Activated CD8-positive, alpha-beta memory T cell treated with anti-CD3 and anti-CD28 coated beads for 48 hours (primary cell): Measurements from ENCODE around the gene TIMD4.
"Not testable (repeated sequence)": the region's sequence is repeated elsewhere in the genome, so short reads cannot be mapped to it uniquely, and the experiment has no call there.

ENCODE experiments used
- DNase-seq, 3 experiments: peaks; one replicate each; pipeline ENCODE4 v3.0.0-alpha.2; 2020; ENCODE audit warnings: low read depth in 2 of 3, low spot score in 2 of 3

TIMD4 gene

DNA sequence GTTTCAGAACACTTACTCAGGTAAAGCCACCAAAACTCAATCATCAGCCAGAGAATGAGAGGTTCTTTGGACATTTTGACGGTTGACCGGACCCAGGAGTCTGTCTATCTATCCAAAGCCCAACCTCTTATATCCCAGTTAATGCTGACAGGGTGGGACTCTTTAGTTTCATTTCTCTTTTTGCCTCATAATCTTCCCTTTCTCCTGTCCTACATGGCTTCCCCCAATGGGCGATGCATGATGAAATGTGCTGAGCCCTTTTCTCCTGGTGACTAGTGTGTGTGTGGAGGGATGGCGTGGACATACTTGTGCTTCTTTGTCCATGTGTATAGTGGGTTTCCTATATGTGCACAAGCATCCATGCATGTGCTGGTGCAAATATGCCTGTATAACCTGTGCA lies at the start of gene TIMD4:
TSS of gene TIMD4 (minus strand) at position 102 of the 400 bp plus-strand sequence. CDS start at position 74, 28 bp downstream.
- DNase-seq = no peak

DNA sequence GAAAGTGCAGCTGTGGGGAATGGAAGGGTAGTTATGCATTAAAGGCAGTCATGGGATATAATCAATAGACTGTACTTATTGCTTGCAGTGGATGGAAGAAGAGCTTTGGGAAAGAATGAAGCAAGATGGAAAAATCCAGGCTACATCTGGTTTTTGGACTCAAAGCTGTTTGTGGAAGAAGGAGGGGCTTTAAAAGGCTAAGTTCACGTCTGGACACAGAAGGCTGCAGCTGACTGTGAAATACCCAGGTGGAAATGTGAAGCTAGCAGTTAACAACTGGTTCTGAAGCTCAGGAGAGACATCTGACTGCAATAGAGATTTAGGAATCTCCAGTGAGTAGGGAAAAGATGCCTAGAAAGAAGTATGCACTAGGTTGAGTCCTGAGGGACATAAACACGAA lies 43.2 kb upstream of the TIMD4 start:
- no peak for DNase-seq

DNA sequence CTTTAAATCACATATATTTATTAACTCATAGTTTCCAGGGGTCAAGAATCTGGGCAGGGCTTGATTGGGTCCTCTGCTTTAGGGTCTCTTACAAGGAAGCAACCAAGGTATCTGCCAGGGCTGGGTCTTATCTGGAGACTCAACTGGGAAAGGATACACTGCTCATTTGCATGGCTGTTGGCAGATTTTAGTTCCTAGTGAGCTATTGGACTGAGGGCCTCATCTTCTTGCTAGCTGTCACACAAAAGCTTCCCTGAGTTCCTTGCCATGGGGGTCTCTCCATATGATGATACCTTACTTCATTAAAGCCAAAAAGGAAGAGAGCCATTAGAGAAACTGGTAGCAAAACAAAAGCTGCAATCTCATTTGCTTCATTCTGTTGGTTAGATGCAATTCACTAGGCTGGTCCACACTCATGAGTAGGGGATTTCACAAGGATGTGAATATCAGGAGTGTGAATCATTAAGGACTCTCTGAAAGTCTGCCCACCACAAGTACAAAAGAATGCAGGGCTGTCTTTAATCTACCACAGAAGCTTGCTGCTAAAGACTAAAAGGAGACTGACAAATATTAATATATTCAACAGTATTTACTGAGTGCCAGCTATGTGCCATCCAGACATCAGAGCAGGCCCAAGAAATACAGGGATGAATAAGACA lies 42.0 kb upstream of the TIMD4 start:
- no peak for DNase-seq

DNA sequence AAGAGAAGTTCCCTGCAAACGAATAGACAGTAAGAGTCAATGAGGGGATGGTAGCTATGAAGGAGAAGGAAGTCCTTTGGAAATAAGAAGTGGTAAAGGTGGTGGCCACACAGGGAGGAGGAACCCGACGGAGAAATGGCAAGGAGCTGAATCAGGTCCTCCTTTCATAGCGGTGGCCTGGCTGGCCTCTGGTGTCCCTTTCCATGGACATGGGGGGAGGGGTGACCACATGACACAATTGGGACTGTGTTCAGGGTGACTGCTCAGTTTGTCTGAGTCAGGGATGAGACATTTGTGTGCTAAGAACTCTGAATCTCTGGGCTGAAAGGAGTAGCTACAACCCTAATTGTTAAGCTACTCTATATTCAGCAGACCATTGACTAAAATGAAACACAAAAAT lies 28.7 kb upstream of the TIMD4 start:
- no peak for DNase-seq

DNA sequence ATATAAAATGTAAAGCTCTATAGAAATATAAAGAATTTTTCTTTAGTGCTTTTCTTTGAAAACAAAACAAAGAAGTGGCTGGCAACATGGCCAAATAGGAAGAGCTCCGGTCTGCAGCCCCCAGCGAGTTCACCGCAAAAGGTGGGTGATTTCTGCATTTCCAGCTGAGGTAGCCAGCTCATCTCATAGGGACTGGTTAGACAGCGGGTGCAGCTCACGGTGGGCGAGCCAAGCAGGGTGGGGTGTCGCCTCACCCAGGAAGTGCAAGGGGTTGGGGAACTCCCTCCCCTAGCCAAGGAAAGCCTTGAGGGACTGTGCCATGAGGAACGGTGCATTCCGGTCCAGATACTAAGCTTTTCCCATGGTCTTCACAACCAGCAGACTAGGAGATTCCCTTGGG lies 21.0 kb upstream of the TIMD4 start:
- no peak for DNase-seq

DNA sequence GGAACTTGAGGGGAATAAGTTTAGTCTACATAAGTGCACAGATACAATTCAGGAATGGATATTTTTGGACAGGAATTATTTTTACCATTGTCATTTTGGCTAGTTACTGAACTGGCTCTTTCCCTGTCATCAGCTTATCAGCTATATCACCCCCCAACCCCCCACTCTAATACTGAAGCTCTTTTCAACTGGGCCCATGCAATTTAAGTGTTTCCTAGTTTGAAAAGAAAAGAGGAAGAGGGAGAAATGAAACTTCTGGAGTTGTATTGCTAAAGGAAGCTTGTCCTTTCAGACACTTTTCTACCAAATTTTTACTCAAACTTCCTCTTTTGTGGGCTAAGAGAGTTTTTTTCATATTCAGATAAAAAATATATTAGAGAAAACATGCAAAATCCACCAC lies 18.5 kb upstream of the TIMD4 start:
- DNase-seq = no peak

DNA sequence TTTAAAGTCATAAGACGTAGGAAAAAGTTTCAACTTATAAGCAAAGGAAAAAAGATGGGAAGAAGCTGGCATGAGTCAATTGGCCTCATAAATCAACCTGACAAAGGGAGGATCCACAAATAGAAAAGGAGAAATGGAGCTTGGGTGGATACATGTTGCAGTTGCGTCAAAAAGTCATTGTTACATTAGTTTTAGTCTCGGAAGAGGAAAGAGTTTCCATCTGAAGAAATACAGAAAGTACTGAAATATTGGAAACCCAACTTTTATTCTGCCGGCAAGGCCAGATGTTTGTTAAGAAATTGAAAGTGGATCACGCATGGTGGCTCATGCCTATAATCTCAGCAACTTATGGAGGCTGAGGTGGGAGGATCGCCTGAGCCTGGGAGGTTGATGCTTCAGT lies 11.3 kb upstream of the TIMD4 start:
- no peak for DNase-seq

DNA sequence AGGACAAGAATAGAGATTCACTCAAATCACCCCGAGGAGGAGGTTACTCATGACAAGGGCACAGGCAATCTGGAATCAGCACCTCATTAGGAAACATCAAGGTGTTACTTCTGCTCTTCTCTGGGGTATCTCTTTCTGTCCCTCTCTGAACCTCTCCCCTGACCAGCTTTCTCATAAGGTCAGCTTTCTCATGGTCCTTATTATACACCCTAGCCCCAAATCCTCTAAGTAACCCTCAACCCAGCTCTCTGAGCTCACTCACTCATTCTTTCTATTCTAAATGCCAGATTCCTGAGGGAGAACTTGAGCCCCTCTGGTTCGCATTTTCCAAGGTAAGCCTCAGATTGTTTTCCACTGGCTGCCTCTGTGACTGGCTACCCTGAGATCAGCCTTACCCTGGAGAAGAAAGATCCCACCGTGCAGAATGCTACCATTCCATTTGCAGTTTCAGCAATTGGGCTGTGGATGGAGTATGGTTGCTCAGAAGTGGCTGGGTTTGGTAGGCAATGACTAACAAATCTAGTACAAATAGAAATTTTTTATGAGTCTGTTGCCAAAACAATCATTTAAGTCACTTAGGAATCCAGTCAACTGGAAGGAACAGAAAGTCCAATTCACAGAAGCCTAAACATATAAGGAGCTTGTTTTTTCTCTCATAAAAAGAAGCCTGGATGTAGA lies 9.0 kb upstream of the TIMD4 start:
- DNase-seq = no peak

DNA sequence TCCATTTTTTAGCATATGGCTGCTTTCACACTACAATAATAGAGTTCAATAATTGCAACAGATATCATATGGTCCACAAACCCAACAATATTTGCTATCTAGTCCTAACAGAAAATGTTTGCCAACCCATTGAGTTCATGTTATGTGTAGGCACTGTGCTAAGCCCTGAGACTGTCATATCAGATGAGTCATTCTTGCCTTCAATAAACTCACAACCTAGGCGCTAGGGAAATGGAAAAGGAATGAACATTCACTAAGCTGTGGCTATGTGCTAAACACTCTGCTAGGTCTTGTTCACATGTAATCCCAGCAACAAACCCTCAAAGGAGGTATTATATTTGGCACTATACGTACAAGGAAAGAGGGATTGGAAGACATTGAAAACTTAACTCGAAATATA lies 8.4 kb upstream of the TIMD4 start:
- no peak for DNase-seq

DNA sequence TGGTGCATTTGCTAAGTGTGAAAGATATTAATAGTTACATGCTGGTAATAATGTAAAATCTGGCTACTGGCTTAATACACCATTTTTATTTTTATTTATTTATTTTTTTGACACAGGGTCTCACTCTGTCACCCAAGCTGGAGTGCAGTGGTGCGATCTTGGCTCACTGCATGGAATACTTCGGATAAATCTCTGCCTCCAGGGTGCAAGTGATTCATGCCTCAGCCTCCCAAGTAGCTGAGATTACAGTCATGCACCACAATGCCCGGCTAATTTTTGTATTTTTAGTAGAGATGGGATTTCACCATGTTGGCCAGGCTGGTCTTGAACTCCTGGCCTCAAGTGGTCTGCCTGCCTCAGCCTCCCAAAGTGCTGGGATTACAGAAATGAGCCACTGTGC lies 4.4 kb upstream of the TIMD4 start:
- DNase-seq = not testable (repeated sequence)

DNA sequence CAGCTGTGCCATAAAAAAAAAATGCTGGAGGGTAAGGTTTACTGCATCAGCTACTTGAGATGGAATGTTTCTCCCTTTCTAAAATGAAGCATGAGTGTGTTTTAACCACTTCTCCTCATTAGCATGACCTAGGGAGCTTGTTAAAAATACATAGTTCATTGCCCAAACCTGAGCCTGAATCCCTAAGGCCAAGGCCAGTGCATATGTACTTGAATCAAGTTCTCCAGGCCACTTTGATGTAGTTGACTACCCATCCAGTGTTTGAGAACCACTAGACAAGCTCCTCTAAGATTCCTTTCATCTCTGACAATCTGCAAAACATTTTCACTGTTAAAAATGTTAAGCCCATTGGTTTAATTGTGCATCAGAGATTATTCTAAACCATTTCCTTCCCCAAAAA lies 6.7 kb downstream of the TIMD4 start:
- DNase-seq = no peak

DNA sequence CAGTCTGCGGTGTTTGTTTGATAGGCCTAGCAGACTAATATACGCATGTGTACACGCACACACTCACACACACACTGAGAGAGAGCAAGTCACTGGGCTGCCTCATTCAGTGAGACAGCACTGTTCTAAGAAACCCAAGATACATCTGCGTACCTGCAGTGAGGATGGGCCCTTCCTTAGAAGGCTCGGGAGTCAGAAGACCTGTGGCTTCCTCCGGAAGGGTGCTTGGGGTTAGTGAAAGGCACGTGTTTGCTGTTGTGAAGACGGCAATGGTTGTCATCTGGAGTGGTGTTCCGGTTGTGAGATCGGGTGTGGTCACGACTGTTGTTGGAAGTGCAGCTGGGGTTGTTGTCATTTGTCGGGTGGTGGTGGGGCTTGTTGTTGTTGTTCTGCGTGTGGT lies 11.7 kb downstream of the TIMD4 start:
- DNase-seq = no peak

DNA sequence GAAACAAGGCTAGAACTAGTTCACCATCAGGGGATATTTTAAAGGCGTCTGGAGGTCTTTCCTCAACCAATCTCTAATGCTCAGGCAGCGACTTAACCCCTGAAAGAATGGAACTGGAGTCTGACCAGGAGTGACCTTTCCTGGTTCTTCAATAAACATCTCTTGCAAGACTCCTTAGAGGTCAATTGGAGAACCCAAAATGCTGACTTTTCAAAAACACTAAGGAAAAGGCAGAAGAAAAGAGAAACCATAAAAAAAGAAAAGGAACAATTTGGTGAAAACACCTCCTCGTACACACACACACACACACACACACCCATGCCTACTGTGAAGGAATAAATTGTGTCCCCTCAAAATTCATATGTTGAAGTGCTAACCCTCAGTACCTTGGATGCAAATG lies 12.3 kb downstream of the TIMD4 start:
- no peak for DNase-seq

DNA sequence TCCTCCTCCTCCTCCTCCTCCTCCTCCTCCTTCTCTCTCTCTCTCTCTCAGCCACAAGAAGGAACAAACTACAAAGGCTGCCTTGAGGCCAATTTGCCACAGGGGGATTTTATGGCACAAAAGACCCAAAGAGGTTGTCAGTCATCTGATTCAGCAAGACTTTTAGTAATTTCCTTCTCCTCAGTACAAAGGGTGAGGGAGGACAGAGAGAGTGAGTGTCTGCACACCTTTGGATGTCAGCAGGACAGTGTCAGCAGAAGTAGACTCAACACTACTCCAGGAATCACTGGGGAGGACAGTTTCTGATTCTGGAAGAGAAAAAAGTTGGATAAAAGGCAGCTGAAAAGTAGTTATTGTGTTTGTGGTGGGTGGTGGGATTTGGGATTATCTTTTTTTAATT lies 13.6 kb downstream of the TIMD4 start:
- no peak for DNase-seq

DNA sequence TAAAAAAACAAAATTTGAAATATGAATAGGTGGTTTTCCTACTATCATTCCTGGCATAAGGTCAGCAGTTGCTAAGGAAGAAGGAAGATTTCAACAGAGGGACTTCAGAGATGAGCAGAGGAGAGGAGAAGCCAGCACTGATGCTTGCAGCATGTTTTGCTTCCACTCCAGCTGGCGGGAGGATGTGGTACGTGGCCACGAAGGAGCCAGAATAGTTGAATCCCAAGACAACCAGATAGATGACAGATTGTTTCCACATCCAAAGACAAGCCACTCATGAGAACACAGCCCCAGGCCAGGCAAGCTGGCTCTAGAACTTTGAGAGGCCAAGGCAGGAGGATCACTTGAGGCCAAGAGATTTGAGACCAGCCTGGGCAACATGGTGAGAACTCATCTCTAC lies 15.1 kb downstream of the TIMD4 start:
- DNase-seq = no peak

DNA sequence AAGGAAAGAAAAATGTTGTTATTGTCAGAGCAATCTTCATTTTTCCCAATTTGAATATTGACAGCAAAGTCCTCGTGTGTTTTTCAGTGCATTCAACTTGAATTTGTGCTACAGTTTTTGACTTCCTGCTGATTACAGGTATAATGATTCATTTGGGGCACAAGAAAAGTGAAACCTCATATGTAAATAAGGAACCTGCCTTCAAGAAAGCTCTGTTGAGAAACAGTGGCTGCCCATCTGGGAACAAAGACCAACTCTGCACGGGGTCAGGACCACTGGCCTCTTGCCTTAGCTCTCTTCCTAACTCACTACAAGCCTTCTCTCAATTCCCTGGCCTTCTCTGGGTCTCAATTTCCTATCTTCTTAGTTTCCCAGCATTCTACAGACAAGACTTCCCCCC lies 21.0 kb downstream of the TIMD4 start:
- no peak for DNase-seq

DNA sequence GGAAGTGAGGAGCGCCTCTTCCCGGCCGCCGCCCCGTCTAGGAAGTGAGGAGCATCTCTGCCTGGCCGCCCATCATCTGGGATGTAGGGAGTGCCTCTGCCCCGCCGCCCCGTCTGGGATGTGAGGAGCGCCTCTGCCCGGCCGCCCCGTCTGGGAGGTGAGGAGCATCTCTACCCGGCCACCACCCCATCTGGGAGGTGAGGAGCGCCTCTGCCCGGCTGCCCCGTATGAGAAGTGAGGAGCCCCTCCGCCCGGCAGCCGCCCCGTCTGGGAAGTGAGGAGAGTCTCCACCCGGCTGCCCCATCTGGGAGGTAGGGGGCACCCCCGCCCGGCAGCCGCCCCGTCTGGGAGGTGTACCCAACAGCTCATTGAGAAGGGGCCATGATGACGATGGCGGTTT lies 22.6 kb downstream of the TIMD4 start:
- DNase-seq = not testable (repeated sequence)

DNA sequence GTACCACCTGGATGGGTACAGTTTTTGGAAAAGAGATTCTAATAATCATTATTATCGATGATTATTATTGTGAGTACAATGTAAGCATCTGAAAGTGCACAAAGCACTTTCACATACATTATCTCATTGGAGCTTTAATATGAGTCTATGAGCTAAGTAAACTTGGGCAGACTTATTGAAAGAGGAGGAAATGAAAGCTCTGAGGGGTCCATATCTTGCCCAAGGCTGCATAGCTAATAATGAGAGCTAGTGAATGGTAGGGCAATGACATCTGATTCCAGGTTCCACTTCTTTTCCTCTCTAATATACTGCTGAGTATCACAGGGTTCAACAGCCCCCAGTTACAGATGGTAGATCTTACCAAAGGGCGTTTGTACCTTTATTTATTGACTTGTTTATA lies 26.1 kb downstream of the TIMD4 start:
- no peak for DNase-seq

DNA sequence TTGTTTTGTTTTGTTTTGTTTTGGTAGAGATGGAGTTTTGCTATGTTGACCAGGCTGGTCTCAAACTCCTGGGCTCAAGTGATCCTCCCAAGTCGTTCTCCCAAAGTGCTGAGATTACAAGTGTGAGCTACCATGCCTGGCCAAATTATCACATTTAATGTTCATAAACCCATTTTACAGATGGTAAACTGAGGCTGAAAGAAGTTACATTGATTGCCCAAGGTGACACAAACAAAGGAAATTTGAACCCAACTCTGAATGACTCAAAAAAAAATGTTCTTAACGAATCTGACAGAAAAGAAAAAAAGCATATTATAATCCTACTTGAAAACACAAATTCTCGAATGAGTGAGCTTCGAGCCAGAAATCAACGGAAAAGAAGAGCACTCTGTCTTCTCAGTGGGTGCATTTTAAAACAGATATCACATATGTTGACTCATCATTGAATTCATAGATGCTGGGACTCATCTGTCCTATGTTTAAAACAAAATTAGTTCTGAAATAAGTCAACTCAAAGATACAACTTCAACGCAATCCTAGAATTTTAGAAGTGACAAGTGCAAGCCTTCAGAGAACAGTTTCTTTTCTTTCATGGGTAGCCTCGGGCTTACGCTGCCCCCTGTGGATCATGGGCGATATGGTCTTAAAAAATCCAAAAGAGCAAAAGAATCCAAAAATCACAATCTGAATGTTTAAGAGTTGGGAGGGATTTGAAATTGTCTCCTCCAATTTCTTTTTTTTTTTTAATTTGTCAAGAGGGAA lies 28.4 kb downstream of the TIMD4 start:
- DNase-seq = no peak

DNA sequence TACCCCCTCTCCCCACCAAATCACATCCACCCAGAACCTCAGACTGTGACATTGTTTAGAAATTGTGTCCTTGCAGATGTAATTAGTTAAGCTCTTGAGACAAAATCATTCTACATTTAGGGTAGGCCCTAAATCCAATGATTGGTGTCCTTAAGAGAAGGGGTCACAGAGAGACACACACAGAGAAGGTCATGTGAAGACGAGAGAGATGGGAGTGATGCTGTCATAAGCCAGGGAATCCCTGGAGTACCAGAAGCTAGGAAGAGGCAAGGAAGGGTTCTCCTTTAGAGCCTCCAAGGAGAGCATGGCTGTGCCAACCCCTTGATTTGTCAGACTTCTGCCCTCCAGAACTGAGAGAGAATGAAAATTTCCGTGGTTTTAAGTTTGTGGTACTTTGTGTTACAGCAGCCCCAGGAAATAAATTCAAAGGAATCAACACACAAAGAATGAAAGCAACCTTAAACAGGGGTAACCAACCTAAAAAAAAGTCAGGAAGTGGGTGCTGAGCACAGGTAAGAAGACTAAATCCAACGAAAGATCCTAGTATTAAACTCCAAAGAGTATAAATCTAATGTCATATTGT lies 33.6 kb downstream of the TIMD4 start:
- DNase-seq = no peak

DNA sequence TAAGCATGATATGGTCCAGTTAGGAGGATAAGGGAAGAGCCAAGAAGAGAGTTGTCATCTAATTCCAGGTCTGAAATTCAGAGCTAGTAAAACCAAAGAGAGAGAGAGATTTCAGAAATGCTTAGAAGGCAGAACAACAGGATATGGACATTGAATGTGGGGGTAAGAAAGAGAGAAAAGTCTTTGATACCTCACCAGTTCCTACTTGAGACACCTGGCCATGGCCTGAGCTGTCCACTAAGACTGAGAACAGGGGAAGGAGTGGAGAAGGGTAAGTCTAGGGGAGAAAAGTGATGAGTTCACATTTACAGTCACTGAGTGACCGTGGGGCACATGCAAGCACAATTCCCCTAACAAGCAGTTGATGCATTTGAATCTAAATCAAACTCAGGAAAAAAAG lies 35.5 kb downstream of the TIMD4 start:
- DNase-seq = no peak

DNA sequence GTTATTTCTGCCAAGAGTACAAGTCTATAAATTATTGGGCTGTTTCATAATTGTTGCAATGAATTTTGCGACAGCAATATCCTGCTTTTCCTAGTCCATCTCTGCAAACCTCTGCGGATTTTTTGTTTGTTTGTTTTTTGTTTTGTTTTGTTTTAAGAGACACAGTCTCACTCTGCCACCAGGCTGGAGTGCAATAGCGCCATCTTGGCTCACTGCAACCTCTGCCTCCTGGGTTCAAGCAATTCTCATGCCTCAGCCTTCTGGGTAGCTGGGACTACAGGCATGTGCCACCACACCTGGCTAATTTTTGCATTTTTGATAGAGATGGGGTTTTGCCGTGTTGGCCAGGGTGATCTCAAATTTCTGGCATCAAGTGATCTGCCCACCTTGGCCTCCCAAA lies 37.3 kb downstream of the TIMD4 start:
- not testable (repeated sequence) for DNase-seq
